IPS-15b (cell line): ENCODE measurements around the gene CTNNA3.

Experiments
- H3K27me3 ChIP-seq: one replicate; pipeline ENCODE4 v1.6.1; 2013; ENCODE audit warnings: low read length; ENCODE audit not compliant: control insufficient read depth, insufficient read depth
- H3K36me3 ChIP-seq: one replicate; pipeline ENCODE4 v1.6.1; 2013; ENCODE audit warnings: low read length; ENCODE audit not compliant: control insufficient read depth, insufficient read depth
- H3K4me1 ChIP-seq: one replicate; pipeline ENCODE4 v1.6.1; 2013; ENCODE audit warnings: mild to moderate bottlenecking, low read length; ENCODE audit not compliant: control insufficient read depth, insufficient read depth
- H3K4me3 ChIP-seq: one replicate; pipeline ENCODE4 v1.5.1; 2013; ENCODE audit warnings: low read depth, low read length
- H3K9ac ChIP-seq: one replicate; pipeline ENCODE4 v1.6.1; 2013; ENCODE audit warnings: low read depth, mild to moderate bottlenecking, low read length
- H3K9me3 ChIP-seq: one replicate; pipeline ENCODE4 v1.6.1; 2013; ENCODE audit warnings: mild to moderate bottlenecking, low read length; ENCODE audit not compliant: control insufficient read depth, insufficient read depth

Gene CTNNA3

DNA sequence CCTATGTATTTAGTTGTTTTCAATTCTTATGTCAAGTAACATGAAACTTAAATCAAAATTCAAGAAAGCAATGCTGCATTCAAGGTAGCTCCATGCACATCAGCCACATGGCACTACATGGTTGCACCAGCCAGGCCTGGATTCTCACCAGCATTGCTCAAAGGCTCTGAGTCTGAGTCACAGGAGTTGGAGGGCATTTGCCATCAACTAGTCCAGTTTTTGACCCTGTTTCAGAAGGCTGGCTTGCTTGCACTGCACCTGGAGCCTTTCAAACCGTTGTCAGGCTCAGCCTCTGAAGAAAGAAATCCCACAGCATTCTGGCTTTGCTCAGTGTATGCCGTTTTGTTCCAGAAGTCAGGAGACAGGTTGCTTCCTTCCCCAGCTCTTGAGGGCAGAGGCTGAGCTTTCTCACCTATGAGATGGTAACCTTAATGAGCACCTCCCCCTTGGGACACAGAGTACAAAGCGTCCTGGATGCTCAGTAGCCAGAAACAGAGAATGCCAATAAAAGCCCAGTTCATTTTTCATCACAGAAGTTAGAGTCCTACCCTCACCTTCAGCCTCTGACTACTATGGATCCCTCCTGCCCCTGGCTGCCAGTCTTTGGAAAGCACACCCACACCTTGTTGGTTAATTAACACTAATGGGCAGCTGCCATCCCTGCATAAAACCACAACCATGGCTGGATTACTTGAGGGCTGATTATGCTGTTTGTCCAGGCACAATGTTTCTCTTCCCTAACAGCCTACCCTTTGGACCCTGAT is 1058.5 kb downstream of the CTNNA3 start:
- Histone ChIP-seq H3K9ac (no peak overlapping the region), H3K4me3 (no peak overlapping the region), H3K36me3 (no peaks in the 10 kb centered on the region), H3K9me3 (no peaks in the 10 kb centered on the region), H3K27me3 (no peaks in the 10 kb centered on the region), H3K4me1 (no peaks in the 10 kb centered on the region)

DNA sequence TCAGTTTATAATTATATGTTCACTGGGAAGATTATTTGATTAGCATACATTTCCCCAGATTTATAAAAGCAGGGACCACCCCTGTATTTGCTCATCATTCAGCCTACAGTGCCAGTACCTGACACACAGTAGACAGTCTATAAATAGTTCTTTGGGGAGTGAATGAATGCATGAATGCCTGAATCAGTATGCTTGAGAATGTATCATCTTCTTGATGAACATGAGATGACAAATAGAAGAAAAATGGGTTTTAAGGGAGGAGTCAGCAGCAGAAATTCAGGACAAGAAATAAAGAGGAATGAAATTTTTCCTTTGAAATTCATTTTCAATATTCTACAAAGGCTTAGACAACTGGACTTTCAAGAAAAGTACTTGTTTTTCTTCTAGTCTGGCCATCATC is 1066.0 kb downstream of the CTNNA3 start:
- Histone ChIP-seq H3K4me3 (no peak overlapping the region), H3K9me3 (no peaks in the 10 kb centered on the region), H3K4me1 (no peaks in the 10 kb centered on the region), H3K36me3 (no peaks in the 10 kb centered on the region), H3K9ac (no peak overlapping the region), H3K27me3 (no peaks in the 10 kb centered on the region)

DNA sequence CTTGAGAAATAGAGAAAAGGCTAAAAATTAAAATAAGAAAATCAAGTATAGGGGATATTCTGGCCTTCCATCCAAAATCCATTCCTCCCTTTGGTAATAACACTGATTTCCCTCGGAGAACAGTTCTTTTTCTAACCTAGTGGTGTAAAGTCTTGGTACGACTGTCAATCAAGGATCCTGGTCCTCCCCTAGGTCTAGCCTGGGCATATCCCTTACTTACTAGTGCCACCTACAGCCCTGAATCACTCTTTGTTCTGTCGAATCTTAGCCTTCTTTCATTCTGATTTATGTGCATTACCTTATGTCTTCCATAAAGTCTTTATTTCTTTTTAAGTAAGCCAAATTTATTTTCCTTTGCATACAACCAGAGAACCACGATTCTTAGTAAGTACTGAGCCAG is 1068.8 kb downstream of the CTNNA3 start:
- Histone ChIP-seq H3K36me3 (no peaks in the 10 kb centered on the region), H3K9me3 (no peaks in the 10 kb centered on the region), H3K4me3 (no peak overlapping the region), H3K9ac (no peak overlapping the region), H3K4me1 (no peaks in the 10 kb centered on the region), H3K27me3 (no peaks in the 10 kb centered on the region)

DNA sequence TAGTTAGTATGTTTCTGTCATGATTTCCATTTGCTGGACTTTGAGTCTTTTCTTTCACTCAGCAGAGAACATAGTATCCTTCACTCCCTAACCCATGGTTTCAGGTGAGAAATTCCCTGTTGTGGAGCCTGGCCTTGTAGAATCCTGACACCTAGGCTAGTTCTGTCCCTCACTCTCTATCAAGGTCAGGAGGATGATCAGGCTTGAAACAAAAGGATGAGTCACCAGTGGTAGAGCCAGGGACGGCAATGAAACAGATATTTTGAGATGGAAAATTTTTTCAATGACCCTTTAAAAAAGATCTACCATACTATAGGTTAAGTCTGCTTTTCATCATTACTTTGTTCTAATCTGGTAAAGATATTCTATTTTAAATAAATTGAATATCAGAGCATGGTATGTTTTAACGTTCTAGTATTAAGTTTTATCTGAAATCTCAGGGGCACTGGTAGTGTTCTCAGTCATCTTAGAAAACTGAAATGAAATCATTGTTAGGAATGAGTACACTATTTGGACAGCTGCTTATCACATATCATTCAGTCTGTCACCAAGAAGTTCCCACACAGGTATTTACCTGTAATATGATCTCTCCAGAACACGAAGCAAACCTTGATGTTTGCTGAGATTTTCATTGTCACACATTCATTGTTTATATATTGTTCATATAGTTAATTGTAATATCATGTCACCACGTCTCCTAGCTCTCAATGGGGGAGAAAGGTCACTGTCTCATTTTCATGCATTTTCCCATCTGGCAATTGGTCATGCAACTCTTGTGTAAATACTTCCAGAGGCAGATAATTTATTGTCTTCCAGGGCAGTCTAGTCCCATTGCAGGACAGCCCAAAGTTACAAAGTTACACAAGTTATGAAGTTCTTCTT is 1070.0 kb downstream of the CTNNA3 start:
- Histone ChIP-seq H3K9me3 (no peaks in the 10 kb centered on the region), H3K4me1 (no peaks in the 10 kb centered on the region), H3K36me3 (no peaks in the 10 kb centered on the region), H3K4me3 (no peak overlapping the region), H3K9ac (no peak overlapping the region), H3K27me3 (no peaks in the 10 kb centered on the region)

DNA sequence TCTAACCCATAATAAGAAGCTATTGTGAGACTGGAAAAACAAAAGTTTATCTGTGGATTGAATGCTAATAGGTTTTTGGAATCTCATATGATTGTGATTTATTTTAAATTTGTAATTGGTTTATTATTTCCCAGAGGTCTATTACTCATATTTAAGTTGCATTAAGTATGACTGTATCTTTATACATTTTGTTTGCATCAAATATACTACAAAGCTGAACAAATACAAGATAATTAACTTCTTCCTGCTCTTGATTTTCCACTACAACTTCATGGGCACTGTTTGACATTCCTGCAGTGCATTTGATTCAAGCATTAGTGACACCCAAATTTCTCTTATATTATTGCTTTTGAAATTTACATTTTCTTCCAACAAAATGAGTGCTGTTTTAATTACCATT is 1073.9 kb downstream of the CTNNA3 start:
- H3K36me3 ChIP-seq, result no peaks in the 10 kb centered on the region
- H3K9ac ChIP-seq, result no peak overlapping the region
- H3K4me1 ChIP-seq, result no peaks in the 10 kb centered on the region
- H3K27me3 ChIP-seq, result no peaks in the 10 kb centered on the region
- no peaks in the 10 kb centered on the region for H3K9me3 ChIP-seq
- no peak overlapping the region for H3K4me3 ChIP-seq

DNA sequence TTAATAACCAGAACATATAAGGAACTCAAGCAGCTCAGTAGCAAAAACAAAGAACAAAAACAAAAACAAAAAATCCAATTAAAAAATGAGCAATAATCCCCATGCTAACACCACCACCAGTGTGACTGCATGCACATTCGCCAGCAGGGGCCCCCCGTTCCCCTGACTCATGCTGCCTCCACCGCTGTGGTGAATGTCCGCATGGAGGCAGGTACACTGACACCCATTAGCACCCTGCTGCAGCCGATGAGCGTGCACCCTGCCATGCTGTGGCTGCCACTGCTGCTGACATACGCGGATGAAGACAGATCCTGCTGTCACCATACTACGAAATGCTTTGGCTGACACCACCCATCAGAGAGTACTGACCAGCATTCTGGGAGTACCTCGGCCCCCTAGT is 1091.8 kb downstream of the CTNNA3 start:
- Histone ChIP-seq H3K9ac (no peak overlapping the region), H3K36me3 (no peaks in the 10 kb centered on the region), H3K9me3 (no peaks in the 10 kb centered on the region), H3K4me1 (no peaks in the 10 kb centered on the region), H3K4me3 (no peak overlapping the region), H3K27me3 (no peaks in the 10 kb centered on the region)

DNA sequence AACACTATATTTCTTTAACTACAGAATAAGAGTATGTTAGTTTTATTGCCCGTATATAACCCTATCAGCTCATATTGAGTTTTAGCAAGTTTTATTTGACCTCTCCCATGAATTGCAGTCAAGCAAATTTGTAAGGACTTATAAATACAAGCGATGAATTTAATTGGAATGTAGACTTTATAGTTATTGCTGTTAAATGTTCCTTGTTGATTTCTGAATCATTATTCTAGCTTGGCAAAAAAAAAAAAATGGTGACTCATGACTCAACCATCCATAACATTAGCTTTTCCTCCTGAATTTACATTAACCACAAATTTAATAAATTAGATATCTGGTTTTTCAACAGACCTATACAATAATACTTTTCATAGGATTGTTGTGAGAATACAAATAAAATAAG is 1104.1 kb downstream of the CTNNA3 start:
- Histone ChIP-seq H3K4me3 (no peak overlapping the region), H3K9ac (no peak overlapping the region), H3K9me3 (no peaks in the 10 kb centered on the region), H3K4me1 (no peaks in the 10 kb centered on the region), H3K27me3 (no peaks in the 10 kb centered on the region), H3K36me3 (no peaks in the 10 kb centered on the region)

DNA sequence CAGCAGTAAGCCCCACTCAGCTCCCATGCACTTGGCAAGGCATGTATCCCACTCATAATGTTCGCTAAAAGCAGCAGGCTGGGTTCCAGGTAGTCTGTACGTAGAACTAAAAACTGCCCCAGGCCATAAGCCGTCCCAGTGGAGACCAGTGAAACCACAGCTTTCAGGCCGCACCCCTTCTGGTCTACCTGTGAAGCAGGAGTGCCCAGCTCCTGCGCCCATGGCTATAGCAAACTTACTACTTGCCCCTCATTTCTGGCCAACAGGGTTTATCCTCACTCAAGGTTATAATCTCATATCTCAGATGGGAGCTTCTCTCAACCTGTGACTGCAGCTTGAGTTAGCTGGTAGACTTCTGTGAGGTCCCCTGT is 1108.3 kb downstream of the CTNNA3 start:
- Histone ChIP-seq H3K4me3 (no peak overlapping the region), H3K4me1 (no peaks in the 10 kb centered on the region), H3K27me3 (no peaks in the 10 kb centered on the region), H3K9ac (no peak overlapping the region), H3K36me3 (no peaks in the 10 kb centered on the region), H3K9me3 (no peaks in the 10 kb centered on the region)

DNA sequence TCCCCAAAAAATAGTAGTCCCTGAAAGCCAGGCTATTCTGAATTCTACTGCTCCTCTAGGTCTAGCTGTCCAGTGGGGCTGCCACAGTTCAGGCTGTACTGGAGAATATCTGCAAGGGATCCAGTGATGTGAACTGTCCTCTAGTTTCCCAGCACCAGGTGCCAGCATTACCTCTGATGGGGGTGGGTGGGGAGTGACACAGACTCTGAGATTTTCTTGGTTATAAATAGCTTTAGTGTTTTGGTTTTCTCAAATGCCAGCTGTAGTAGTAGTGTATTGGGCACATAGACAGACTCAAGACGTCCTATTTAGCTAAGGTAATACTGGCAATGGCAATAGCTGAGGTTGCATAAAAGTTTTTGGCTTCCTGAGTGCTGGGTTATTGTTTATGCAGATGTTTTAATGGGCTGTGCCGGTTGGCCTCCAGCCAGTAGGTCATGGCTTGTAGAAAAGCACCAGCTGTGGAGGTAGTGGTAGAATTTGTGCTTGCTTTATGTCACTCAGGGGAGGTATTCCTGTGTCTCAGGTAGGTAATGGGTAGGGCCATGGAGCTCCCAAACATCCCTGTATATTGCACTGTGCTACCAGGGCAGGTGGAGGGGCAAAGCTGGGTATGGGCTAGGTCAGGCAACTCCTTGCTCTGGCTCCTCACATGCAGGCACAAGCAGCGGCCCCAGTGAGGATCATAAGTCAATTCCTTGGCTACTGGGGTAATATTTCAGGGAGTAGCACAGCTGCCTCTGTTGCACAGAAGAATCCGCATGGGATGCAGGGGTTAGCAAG is 1108.9 kb downstream of the CTNNA3 start:
- no peaks in the 10 kb centered on the region for H3K9me3 ChIP-seq
- H3K27me3 ChIP-seq, result no peaks in the 10 kb centered on the region
- no peak overlapping the region for H3K9ac ChIP-seq
- no peaks in the 10 kb centered on the region for H3K4me1 ChIP-seq
- no peak overlapping the region for H3K4me3 ChIP-seq
- no peaks in the 10 kb centered on the region for H3K36me3 ChIP-seq

DNA sequence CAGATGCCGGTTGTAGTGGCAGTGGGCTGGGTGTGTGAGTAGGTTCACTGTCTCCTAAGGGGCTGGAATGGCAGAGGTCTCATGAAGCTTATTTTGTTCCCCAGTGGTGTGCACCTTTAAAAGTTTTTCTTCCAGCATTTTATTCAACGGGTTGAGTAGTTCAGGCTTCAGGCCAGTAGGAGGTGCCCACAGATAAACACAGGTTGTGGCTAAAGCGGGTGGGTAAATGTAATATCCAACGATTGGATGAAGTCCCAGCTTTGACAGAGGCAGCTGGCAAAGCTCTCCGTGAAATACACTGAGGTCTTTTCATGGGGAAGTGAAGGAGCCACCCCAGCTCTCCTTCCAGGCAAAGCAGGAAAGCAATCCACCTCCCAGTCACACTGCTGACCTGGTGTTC is 1109.9 kb downstream of the CTNNA3 start:
- Histone ChIP-seq H3K36me3 (no peaks in the 10 kb centered on the region), H3K27me3 (no peaks in the 10 kb centered on the region), H3K4me1 (no peaks in the 10 kb centered on the region), H3K9me3 (no peaks in the 10 kb centered on the region), H3K9ac (no peak overlapping the region), H3K4me3 (no peak overlapping the region)

DNA sequence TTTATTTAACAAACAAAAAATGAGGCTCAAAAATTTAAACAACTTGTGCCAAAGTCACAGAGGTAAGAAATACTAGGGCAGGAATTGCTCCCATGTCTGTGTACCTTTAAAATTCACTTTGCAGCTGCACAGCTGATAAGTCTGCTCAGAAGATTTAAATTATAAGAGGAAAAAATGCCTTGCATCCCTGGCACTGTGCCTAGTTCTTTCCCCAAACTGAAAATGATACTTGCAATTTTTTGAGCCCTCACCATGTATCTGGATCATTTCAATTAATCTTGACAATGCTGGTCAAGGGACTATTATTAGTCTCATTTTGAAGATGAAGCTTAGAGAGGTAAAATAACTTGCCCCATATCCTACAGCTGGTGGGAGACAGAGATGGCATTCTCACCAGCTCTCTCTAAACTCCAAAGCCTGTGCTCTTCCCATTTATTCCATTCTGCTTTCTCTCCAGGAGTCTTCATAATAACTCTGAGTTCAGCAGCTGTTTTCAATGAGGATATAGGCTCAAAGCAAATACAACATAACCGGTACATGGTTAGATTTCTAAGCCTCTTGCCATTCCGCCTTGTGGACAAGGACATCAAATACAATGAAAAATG is 1120.6 kb downstream of the CTNNA3 start:
- no peaks in the 10 kb centered on the region for H3K4me1 ChIP-seq
- no peaks in the 10 kb centered on the region for H3K9me3 ChIP-seq
- no peak overlapping the region for H3K4me3 ChIP-seq
- H3K27me3 ChIP-seq, result no peaks in the 10 kb centered on the region
- no peak overlapping the region for H3K9ac ChIP-seq
- no peaks in the 10 kb centered on the region for H3K36me3 ChIP-seq
